Activated CD4-positive, CD25-positive, alpha-beta regulatory T cell treated with anti-CD3 and anti-CD28 coated beads, Interleukin-2, amount 50 U/mL, for 72 hours (primary cell): Measurements from ENCODE around the gene AXDND1.
"Not testable (repeated sequence)": the region's sequence is repeated elsewhere in the genome, so short reads cannot be mapped to it uniquely, and the experiment has no call there.

Source experiments
- DNase-seq: peaks from one replicate; pipeline ENCODE4 v3.0.0; 2021

Gene AXDND1

GRCh38 chr1:179366093-179366800 lies 476 bp downstream of the AXDND1 start:
- DNase-seq: no peak

GRCh38 chr1:179369751-179370341 lies 4.1 kb downstream of the AXDND1 start:
- no peak for DNase-seq

- no peak for DNase-seq
Observed at GRCh38 chr1:179372160-179372559, 6.4 kb downstream of the AXDND1 start.

- DNase-seq: no peak
Observed at GRCh38 chr1:179376223-179376622, 10.5 kb downstream of the AXDND1 start.

- no peak for DNase-seq
Observed at GRCh38 chr1:179380299-179380698, 14.5 kb downstream of the AXDND1 start.

GRCh38 chr1:179384027-179384426 lies 18.3 kb downstream of the AXDND1 start:
- no peak for DNase-seq

GRCh38 chr1:179385510-179385909 lies 19.7 kb downstream of the AXDND1 start:
- no peak for DNase-seq

GRCh38 chr1:179393721-179394120 lies 27.9 kb downstream of the AXDND1 start:
- DNase-seq: no peak

- not testable (repeated sequence) for DNase-seq
Observed at GRCh38 chr1:179399399-179399798, 33.6 kb downstream of the AXDND1 start.

GRCh38 chr1:179417760-179418159 lies 52.0 kb downstream of the AXDND1 start:
- DNase-seq: not testable (repeated sequence)

GRCh38 chr1:179418706-179419105 lies 52.9 kb downstream of the AXDND1 start:
- not testable (repeated sequence) for DNase-seq

GRCh38 chr1:179424610-179425009 lies 58.8 kb downstream of the AXDND1 start:
- no peak for DNase-seq

- DNase-seq: no peak
Observed at GRCh38 chr1:179425186-179425585, 59.4 kb downstream of the AXDND1 start.

GRCh38 chr1:179437171-179437570 lies 71.4 kb downstream of the AXDND1 start:
- no peak for DNase-seq

- not testable (repeated sequence) for DNase-seq
Observed at GRCh38 chr1:179439646-179440045, 73.9 kb downstream of the AXDND1 start.

- not testable (repeated sequence) for DNase-seq
Observed at GRCh38 chr1:179440301-179440700, 74.5 kb downstream of the AXDND1 start.

GRCh38 chr1:179440971-179441370 lies 75.2 kb downstream of the AXDND1 start:
- no peak for DNase-seq

GRCh38 chr1:179441501-179441900 lies 75.7 kb downstream of the AXDND1 start:
- no peak for DNase-seq

GRCh38 chr1:179442846-179443245 lies 77.1 kb downstream of the AXDND1 start:
- DNase-seq: not testable (repeated sequence)

GRCh38 chr1:179445593-179445992 lies 79.8 kb downstream of the AXDND1 start:
- DNase-seq: no peak

- no peak for DNase-seq
Observed at GRCh38 chr1:179447489-179447888, 81.7 kb downstream of the AXDND1 start.

- DNase-seq: no peak
Observed at GRCh38 chr1:179448437-179449149, 82.8 kb downstream of the AXDND1 start.

GRCh38 chr1:179459606-179460206 lies 93.9 kb downstream of the AXDND1 start:
- not testable (repeated sequence) for DNase-seq

- not testable (repeated sequence) for DNase-seq
Observed at GRCh38 chr1:179465661-179466060, 99.9 kb downstream of the AXDND1 start.
